ENCODE results near the gene CRELD1. TPM values are rescaled to one million over a fixed set of nuclear protein-coding genes. Genes with fewer than 3 reads are reported as not detected.

CRELD1 gene
- total and polyA plus RNA-seq, 4 donors, result 12.6 to 31.1 (median 25.0) TPM

DNA sequence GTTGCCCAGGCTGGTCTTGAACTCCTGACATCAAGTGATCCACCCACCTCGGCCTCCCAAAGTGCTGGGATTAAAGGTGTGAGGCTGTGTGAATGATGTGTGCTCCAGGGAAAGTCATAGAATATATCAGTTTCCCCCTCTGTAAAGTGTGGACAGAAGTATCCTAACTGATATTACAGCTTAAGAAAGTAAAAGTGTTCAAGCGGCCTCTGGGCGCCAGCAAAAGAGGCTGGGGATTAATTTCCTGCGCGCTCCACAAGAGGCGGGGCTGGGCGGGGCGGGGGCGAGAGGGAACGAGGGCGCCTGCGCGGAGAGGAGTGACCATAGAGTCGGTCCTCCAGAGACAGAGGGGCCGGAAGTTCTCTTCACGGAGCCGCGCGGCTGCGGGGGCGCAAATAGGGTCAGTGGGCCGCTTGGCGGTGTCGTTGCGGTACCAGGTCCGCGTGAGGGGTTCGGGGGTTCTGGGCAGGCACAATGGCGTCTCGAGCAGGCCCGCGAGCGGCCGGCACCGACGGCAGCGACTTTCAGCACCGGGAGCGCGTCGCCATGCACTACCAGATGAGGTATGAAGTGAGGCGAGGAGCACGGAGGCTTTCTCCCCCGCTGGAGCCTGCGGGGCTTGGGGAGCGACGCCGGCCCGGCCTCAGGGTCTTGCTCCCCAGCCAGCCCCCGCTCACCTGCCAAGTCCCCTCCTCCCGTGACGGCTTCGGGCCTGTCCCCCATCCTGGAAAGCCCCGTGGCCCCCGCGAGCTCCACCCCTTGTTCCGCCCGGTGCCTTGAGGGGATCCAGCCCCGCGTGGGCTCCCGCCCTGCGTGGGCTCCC is 43.2 kb upstream of the CRELD1 start, which contains the start of gene JAGN1:
Gene JAGN1 (plus strand): TSS at position 362 of the 823 bp plus-strand sequence. CDS start 113 bp downstream, at position 475.
- Histone ChIP-seq H3K4me1 (ENCODE audit: control insufficient read depth in 4 of 4, insufficient read depth in 4 of 4, low read length in 3 of 4) (peaks cover 2 to 12% (median 6%) of the 10 kb centered on the region in 4 donors), H3K27ac (ENCODE audit: low read depth in 1 of 2, low read length in 2 of 2) (peak within 1 kb of the TSS; percentile 98 to 99), H3K9me3 (ENCODE audit: control insufficient read depth in 4 of 4, low read length in 3 of 4) (no peaks in the 10 kb centered on the region), H3K9ac (ENCODE audit: low read depth in 1 of 2, low read length in 2 of 2) (peak within 1 kb of the TSS; percentile 95 to 96), H3K27me3 (ENCODE audit: control insufficient read depth in 4 of 4, insufficient read depth in 4 of 4, low read length in 3 of 4) (no peaks in the 10 kb centered on the region), H3K36me3 (ENCODE audit: control insufficient read depth in 4 of 4, insufficient read depth in 3 of 4, low read depth in 1 of 4, low read length in 3 of 4) (peaks cover 3 to 10% (median 9%) of the 10 kb centered on the region in 4 donors), H3K4me3 (ENCODE audit: low read depth in 1 of 3, low read length in 3 of 3) (peak within 1 kb of the TSS; percentile 93 to 98 (median 95))
- TF ChIP-seq, protein P1, sequence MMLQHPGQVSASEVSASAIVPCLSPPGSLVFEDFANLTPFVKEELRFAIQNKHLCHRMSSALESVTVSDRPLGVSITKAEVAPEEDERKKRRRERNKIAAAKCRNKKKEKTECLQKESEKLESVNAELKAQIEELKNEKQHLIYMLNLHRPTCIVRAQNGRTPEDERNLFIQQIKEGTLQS (IDR thresholded peaks at IDR 0.05), result no peak
- TF ChIP-seq ZBTB33 (IDR thresholded peaks at IDR 0.05) (no peak), SP1 (IDR thresholded peaks at IDR 0.05) (peak; percentile 40), YY1 (IDR thresholded peaks at IDR 0.05) (peak; percentile 96), TAF1 (conservative IDR thresholded peaks at IDR 0.05) (peak; percentile 16), GABPA (IDR thresholded peaks at IDR 0.05 in 1 of 2, conservative IDR thresholded peaks at IDR 0.05 in 1 of 2) (peak in 1 of 2 donors; percentile 78), HNF4G (IDR thresholded peaks at IDR 0.05) (no peak), NR2F2 (IDR thresholded peaks at IDR 0.05) (no peak), REST (IDR thresholded peaks at IDR 0.05) (peak; percentile 24), EGR1 (IDR thresholded peaks at IDR 0.05; ENCODE audit: low read depth in 2 of 2) (peak; percentile 74 to 85), RAD21 (IDR thresholded peaks at IDR 0.05) (peak; percentile 46 to 49), FOXA2 (IDR thresholded peaks at IDR 0.05) (no peak), JUND (IDR thresholded peaks at IDR 0.05) (no peak), FOXA1 (IDR thresholded peaks at IDR 0.05) (no peak), HNF4A (conservative IDR thresholded peaks at IDR 0.05) (no peak), RXRA (IDR thresholded peaks at IDR 0.05) (peak in 1 of 2 donors; percentile 38)
- TF ChIP-seq, protein P2, sequence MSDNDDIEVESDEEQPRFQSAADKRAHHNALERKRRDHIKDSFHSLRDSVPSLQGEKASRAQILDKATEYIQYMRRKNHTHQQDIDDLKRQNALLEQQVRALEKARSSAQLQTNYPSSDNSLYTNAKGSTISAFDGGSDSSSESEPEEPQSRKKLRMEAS (IDR thresholded peaks at IDR 0.05), result no peak
- TF ChIP-seq, protein P3, sequence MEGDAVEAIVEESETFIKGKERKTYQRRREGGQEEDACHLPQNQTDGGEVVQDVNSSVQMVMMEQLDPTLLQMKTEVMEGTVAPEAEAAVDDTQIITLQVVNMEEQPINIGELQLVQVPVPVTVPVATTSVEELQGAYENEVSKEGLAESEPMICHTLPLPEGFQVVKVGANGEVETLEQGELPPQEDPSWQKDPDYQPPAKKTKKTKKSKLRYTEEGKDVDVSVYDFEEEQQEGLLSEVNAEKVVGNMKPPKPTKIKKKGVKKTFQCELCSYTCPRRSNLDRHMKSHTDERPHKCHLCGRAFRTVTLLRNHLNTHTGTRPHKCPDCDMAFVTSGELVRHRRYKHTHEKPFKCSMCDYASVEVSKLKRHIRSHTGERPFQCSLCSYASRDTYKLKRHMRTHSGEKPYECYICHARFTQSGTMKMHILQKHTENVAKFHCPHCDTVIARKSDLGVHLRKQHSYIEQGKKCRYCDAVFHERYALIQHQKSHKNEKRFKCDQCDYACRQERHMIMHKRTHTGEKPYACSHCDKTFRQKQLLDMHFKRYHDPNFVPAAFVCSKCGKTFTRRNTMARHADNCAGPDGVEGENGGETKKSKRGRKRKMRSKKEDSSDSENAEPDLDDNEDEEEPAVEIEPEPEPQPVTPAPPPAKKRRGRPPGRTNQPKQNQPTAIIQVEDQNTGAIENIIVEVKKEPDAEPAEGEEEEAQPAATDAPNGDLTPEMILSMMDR (IDR thresholded peaks at IDR 0.05; ENCODE audit: low read depth, low read length, missing input control), result peak; percentile 21
- peak; percentile 97 for DNase-seq (ENCODE audit: low spot score)
- under 1% methylated on average over 62 of the region's 62 CpGs for WGBS

Measured in liver (tissue), 9 donors.